ENCODE results near the gene EDC3.

Gene EDC3

DNA sequence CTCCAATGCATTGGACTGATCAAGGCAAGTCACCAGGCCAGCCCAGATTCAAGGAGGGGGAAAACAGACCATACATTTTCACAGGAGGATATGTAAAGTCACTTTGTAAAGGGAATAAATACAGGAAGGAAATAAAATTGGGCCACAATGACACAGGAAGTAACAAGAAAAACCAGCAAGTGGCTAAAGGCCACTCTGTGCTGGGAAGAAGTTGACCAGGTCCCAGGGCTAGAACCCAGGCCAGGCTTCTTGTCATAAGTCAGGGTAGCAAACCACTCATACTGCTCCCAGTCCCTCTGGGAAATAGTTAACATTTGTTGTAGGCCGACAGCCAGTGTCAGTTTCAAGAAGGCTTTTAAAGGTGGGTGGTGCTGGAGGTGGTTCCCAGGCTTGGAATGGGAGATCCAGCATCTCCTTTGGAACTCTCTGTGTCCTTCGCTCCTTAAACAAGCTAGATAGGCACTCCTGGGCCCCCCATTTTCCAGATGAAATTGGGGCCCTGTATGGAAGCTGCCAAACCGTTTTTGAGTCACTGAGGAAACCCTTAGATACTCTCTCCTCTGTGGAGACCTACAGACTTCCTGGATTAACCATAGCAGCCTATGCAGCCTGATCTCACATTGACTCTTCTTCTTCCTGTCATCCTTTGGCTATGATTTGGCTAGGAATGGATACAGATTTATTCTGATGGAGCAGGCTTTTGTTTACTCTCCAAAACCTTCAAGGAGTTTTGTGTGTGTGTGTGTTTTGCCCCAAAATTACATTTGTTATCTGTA, 14.7 kb upstream of the EDC3 start:
- ChIA-PET POLR2A (no interaction called here), CTCF (no interaction called here)
- no peak overlapping the region for H3K4me3 ChIP-seq (ENCODE audit: low read depth, low read length)
- DNase-seq (ENCODE audit: low read depth, low spot score) = no peak
- TF ChIP-seq, protein P1, sequence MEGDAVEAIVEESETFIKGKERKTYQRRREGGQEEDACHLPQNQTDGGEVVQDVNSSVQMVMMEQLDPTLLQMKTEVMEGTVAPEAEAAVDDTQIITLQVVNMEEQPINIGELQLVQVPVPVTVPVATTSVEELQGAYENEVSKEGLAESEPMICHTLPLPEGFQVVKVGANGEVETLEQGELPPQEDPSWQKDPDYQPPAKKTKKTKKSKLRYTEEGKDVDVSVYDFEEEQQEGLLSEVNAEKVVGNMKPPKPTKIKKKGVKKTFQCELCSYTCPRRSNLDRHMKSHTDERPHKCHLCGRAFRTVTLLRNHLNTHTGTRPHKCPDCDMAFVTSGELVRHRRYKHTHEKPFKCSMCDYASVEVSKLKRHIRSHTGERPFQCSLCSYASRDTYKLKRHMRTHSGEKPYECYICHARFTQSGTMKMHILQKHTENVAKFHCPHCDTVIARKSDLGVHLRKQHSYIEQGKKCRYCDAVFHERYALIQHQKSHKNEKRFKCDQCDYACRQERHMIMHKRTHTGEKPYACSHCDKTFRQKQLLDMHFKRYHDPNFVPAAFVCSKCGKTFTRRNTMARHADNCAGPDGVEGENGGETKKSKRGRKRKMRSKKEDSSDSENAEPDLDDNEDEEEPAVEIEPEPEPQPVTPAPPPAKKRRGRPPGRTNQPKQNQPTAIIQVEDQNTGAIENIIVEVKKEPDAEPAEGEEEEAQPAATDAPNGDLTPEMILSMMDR (IDR thresholded peaks at IDR 0.05; ENCODE audit: insufficient read depth, low read length, missing control alignments) = no peak

DNA sequence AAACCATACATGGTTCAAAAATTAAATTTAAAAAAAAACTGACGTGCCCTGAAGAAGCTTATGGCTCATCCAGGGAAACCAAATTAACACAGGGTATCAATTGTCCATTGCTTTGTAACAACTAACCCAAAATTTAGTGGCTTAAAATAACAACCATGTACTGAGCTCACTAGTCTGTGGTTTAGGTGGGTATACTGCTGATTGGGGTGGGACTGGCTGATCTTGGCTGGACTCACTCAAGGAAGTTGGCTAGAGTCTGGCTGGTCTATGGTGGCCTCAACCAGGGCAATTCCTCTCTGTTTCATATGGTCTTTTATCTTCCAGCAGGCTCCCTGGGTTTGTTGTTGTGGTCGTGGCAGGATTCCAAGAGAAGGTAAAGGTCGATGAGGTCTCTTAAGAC, 14.1 kb upstream of the EDC3 start:
- POLR2A ChIA-PET = no interaction called here
- TF ChIP-seq, protein P1 (IDR thresholded peaks at IDR 0.05; ENCODE audit: insufficient read depth, low read length, missing control alignments) = no peak
- DNase-seq (ENCODE audit: low read depth, low spot score) = no peak
- no peak overlapping the region for H3K4me3 ChIP-seq (ENCODE audit: low read depth, low read length)
- CTCF ChIA-PET = interaction anchor here (0.7 kb wide), 1 partner anchor 61 kb away, joined by 4 read pairs; no protein-coding TSS in a partner anchor

DNA sequence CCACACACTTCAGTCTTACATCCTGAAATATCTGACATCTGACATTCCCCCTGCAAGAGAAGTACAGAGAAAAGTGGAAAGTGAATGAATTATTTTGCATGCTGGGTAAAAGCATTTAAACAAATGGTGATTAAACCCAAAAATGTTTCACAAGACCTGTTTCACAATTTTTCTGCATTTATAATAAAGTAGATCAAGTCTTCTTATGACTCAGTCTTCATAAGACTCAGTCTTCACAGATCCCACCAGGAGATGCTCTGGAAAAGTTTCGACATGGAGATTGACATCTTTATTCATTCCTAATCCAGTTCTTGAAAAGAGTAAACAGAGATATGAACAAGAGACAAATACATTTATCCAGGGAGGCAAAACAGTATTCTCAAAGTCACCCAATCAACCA, 13.2 kb upstream of the EDC3 start:
- H3K4me3 ChIP-seq (ENCODE audit: low read depth, low read length) = no peak overlapping the region
- CTCF ChIA-PET = no interaction called here
- POLR2A ChIA-PET = no interaction called here
- TF ChIP-seq, protein P1 (IDR thresholded peaks at IDR 0.05; ENCODE audit: insufficient read depth, low read length, missing control alignments) = no peak
- no peak for DNase-seq (ENCODE audit: low read depth, low spot score)

DNA sequence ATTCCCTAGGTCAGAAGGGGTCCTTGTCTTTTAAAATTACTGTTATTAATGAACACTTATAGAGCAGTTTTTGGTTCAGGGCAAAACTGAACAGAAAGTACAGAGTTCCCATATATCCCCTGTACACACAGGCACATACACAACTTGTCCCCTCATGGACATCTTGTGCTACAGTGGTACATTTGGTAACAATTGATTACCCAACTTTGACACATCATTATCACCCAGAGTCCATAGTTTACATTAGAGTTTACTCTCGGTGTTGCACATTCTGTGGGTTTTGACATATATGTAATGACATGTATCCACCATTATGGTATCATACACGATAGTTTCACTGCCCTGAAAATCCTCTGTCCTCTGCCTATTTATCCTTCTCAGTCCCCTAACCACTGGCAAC, 984 bp upstream of the EDC3 start:
- CTCF ChIA-PET = no interaction called here

DNA sequence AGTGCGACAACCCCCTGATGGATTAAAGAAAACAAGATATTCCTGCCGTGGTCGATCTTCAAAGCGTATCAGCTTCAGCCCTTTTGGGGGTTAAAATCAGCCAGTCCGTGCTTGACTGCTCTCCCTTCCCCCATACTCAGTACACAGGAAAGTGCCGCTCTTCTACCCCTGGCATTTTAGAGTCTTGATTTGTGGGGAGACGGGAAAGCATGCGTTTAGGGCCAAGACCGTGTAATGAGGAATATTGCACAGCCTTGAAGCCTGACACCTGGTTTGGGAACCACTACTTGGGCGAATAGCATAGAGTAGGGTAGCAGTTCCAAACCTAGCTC, 540 bp upstream of the EDC3 start:
- no peak for DNase-seq (ENCODE audit: low read depth, low spot score)
- TF ChIP-seq, protein P1 (IDR thresholded peaks at IDR 0.05; ENCODE audit: insufficient read depth, low read length, missing control alignments) = no peak
- ChIA-PET CTCF (interaction anchor here (0.7 to 1.2 kb wide), 3 partner anchors 12 to 47 kb away, joined by 3 to 5 read pairs (median 3); no protein-coding TSS in a partner anchor), POLR2A (no interaction called here)
- H3K4me3 ChIP-seq (ENCODE audit: low read depth, low read length) = peak overlapping the region; percentile 98

More for the DNA sequence above, 984 bp upstream of the EDC3 start:
- H3K4me3 ChIP-seq (ENCODE audit: low read depth, low read length) = no peak overlapping the region; the same call in 1 of the 2 replicates
- POLR2A ChIA-PET = no interaction called here
- no peak for DNase-seq (ENCODE audit: low read depth, low spot score)
- TF ChIP-seq, protein P1 (IDR thresholded peaks at IDR 0.05; ENCODE audit: insufficient read depth, low read length, missing control alignments) = no peak

DNA sequence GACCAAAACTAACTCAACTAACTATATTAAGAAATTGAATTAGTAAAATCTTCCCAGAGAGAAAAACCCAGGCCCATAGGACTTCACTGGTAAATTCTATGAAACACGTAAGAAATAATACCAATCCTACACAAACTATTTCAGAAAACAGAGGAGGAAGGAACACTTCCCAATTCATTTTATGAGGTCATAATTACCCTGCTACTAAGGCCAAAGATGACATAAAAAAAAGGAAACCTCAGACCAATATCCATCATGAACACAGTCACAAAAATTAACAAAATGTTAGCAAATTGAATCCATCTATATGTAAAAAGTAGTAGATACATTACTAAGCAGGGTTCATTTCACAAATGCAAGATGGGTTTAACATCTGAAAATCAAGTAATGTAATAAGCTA, 3.5 kb downstream of the EDC3 start:
- no peak for DNase-seq (ENCODE audit: low read depth, low spot score)
- H3K4me3 ChIP-seq (ENCODE audit: low read depth, low read length) = no peak overlapping the region
- CTCF ChIA-PET = no interaction called here
- POLR2A ChIA-PET = no interaction called here
- TF ChIP-seq, protein P1 (IDR thresholded peaks at IDR 0.05; ENCODE audit: insufficient read depth, low read length, missing control alignments) = no peak
